WERI-Rb-1 (cell line): ENCODE data around the gene CCL25.
"Not testable (repeated sequence)": the region's sequence is repeated elsewhere in the genome, so short reads cannot be mapped to it uniquely, and the experiment has no call there.

Source experiments
- DNase-seq: peaks from one replicate; pipeline ENCODE4 v3.0.0-alpha.2; 2020
- H3K27ac ChIP-seq: fragments of 250-450 bp; sonication (Bioruptor Pico); 2 replicates; pipeline ENCODE4 v1.5.1; 2020; ENCODE audit warnings: mild to moderate bottlenecking, moderate library complexity
- H3K27me3 ChIP-seq: fragments of 250-450 bp; sonication (Bioruptor Pico); 2 replicates; pipeline ENCODE4 v1.5.1; 2021; ENCODE audit warnings: mild to moderate bottlenecking, low read depth, moderate library complexity; ENCODE audit not compliant: insufficient read depth, severe bottlenecking
- H3K36me3 ChIP-seq: fragments of 250-450 bp; sonication (Bioruptor Pico); 2 replicates; pipeline ENCODE4 v1.5.1; 2020; ENCODE audit warnings: mild to moderate bottlenecking, moderate library complexity
- H3K4me3 ChIP-seq: 2 replicates; pipeline ENCODE4 v1.5.1; 2011; ENCODE audit warnings: low read depth, mild to moderate bottlenecking, control low read depth, low read length
- H3K9me3 ChIP-seq: fragments of 250-450 bp; sonication (Bioruptor Pico); 2 replicates; pipeline ENCODE4 v1.5.1; 2021; ENCODE audit warnings: mild to moderate bottlenecking, moderate library complexity; ENCODE audit not compliant: severe bottlenecking
- TF ChIP-seq, protein P1 (sequence below): IDR thresholded peaks from 2 replicates; pipeline ENCODE4 v1.5.1; 2011; ENCODE audit warnings: low read depth, mild to moderate bottlenecking, control low read depth, inconsistent platforms, low read length

Gene CCL25

DNA sequence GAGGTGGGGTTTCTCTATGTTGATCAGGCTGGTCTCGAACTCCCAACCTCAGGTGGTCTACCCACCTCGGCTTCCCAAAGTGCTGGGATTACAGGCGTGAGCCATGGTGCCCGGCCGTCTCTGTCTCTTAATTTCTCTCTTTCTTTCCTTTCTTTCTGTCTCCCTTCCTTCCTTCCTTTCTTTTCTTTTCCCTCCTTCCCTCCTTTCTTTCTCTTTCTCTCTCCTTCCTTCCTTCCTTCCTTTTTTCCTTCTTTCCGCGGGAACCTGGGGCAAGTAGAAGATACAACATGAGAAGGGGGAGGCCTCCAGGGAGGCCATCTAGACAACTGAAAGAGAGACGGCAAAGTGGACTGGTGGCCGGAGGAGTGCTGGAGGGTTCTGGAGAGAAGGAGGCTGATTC is 31.9 kb upstream of the CCL25 start:
- Histone ChIP-seq H3K27me3 (no peaks in the 10 kb centered on the region), H3K27ac (no peak overlapping the region), H3K4me3 (no peak overlapping the region), H3K36me3 (no peaks in the 10 kb centered on the region), H3K9me3 (no peaks in the 10 kb centered on the region)
- TF ChIP-seq, protein P1, sequence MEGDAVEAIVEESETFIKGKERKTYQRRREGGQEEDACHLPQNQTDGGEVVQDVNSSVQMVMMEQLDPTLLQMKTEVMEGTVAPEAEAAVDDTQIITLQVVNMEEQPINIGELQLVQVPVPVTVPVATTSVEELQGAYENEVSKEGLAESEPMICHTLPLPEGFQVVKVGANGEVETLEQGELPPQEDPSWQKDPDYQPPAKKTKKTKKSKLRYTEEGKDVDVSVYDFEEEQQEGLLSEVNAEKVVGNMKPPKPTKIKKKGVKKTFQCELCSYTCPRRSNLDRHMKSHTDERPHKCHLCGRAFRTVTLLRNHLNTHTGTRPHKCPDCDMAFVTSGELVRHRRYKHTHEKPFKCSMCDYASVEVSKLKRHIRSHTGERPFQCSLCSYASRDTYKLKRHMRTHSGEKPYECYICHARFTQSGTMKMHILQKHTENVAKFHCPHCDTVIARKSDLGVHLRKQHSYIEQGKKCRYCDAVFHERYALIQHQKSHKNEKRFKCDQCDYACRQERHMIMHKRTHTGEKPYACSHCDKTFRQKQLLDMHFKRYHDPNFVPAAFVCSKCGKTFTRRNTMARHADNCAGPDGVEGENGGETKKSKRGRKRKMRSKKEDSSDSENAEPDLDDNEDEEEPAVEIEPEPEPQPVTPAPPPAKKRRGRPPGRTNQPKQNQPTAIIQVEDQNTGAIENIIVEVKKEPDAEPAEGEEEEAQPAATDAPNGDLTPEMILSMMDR = no peak
- DNase-seq = no peak

DNA sequence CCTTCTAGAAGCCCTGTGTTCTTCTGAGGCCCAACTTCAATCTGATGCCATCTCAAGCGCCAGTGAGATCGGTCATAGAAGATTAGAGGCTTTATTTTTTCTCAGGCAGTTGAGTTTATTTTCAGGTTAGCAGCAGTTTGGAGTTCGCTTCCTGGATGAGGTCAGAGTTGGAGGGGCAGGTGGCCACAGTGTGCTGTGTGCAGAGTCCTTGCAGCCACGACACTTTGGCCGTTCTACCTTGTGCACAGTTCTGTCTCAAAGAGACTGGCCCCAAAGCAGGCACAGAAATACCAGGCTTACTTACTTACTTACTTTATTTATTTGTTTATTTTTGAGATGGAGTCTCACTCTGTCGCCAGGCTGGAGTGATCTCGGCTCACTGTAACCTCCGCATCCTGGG is 31.2 kb upstream of the CCL25 start:
- TF ChIP-seq, protein P1 = no peak
- no peaks in the 10 kb centered on the region for H3K9me3 ChIP-seq
- DNase-seq = no peak
- H3K27me3 ChIP-seq = no peaks in the 10 kb centered on the region
- H3K36me3 ChIP-seq = no peaks in the 10 kb centered on the region
- H3K4me3 ChIP-seq = no peak overlapping the region
- H3K27ac ChIP-seq = no peak overlapping the region

DNA sequence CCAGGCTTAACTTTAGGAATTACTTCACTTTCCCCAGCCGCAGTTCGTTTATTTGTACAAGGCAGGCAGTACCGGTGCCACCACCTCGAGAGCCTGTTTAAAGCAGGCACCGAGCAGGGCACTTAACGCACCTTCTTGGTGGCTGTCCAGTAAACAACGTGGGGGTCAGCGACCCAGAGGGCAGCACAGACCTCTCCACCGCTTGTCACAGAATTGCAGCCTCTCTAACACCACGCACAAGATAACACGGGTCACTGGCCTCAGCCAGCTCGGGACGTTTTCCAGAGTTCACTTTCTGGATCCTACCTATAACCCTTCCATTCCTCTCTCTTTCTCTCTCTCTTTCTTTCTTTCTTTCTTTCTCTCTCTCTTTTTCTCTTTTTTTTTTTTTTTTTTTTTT is 30.3 kb upstream of the CCL25 start:
- H3K9me3 ChIP-seq = no peaks in the 10 kb centered on the region
- no peak overlapping the region for H3K4me3 ChIP-seq
- no peak overlapping the region for H3K27ac ChIP-seq
- DNase-seq = no peak
- H3K27me3 ChIP-seq = no peaks in the 10 kb centered on the region
- TF ChIP-seq, protein P1 = no peak
- no peaks in the 10 kb centered on the region for H3K36me3 ChIP-seq

DNA sequence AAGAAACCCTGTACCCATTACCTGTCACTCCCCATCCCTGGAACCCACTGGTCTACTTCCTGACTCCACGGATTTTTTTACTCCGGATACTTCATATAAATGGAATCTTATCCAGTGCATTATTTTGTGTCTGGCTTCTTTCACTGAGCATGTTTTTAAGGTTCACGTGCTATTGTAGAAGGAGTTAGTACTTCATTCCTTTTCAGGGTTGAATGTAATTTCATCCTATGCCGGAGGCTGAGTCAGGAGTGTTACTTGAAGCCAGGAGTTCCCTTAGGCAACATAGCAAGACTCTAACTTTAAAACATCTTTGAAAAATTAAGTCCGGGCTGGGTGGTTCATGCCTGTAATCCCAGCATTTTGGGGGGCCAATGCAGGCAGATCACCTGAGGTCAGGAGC is 29.2 kb upstream of the CCL25 start:
- TF ChIP-seq, protein P1 = no peak
- DNase-seq = no peak
- Histone ChIP-seq H3K9me3 (no peaks in the 10 kb centered on the region), H3K27ac (no peak overlapping the region), H3K27me3 (no peaks in the 10 kb centered on the region), H3K4me3 (no peak overlapping the region), H3K36me3 (no peaks in the 10 kb centered on the region)

DNA sequence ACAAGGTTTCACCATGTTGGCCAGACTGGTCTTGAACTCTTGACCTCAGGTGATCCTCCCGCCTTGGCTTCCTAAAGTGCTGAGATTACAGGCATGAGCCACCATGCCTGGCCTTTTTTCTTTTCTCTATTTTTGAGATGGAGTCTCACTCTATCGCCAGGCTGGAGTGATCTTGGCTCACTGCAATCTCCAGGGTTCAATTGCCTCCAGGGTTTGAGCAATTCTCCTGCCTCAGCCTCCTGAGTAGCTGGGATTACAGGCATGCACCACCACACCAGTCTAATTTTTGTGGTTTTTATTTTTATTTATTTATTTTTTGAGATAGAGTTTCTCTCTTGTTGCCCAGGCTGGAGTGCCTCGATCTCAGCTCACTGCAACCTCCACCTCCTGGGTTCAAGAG is 28.3 kb upstream of the CCL25 start:
- DNase-seq, H3K27ac ChIP-seq, H3K36me3 ChIP-seq, H3K9me3 ChIP-seq, H3K27me3 ChIP-seq, H3K4me3 ChIP-seq: not testable (repeated sequence)

DNA sequence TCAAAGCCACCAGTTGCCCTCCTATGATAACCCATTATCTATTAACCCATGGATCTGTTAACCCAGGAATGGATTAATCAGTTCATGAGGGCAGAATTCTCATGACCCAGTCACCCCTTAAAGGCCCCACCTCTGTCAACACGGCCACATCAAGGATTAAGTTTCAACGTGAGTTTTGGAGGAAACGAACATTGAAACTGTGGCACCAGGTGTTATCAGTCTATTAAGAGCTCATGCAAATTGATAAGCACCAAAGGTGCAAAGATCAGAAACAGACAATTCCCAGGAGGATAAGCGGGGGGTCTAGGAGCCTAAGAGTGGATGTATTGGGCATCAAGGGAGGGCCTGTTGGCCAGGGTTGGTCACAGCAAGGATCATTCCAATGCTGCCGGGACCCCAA is 27.2 kb upstream of the CCL25 start:
- no peak overlapping the region for H3K27ac ChIP-seq
- no peaks in the 10 kb centered on the region for H3K36me3 ChIP-seq
- no peak overlapping the region for H3K4me3 ChIP-seq
- no peaks in the 10 kb centered on the region for H3K27me3 ChIP-seq
- TF ChIP-seq, protein P1 = no peak
- H3K9me3 ChIP-seq = no peaks in the 10 kb centered on the region
- DNase-seq = no peak
